ENCODE measurements around the gene AP1B1.

- TF ChIP-seq CTCF (IDR thresholded peaks at IDR 0.05) = no peak
- TF ChIP-seq POLR2A (IDR thresholded peaks at IDR 0.05) = no peak
Measured at GRCh38 chr22:29328566-29329500, 59.5 kb downstream of the AP1B1 start.

All from esophagus squamous epithelium (tissue), 4 donors.